ENCODE measurements around the gene NT5M.

The NT5M gene

GRCh38 chr17:17355426-17355825, 52.3 kb downstream of the NT5M start:
- DNase-seq: no peak

GRCh38 chr17:17356149-17356930, 53.2 kb downstream of the NT5M start:
- DNase-seq: peak; percentile 93

GRCh38 chr17:17356931-17357270, 53.7 kb downstream of the NT5M start:
- no peak for DNase-seq

GRCh38 chr17:17358060-17358751, 55.0 kb downstream of the NT5M start:
- DNase-seq: no peak

GRCh38 chr17:17358866-17359265, 55.7 kb downstream of the NT5M start:
- DNase-seq: no peak

GRCh38 chr17:17359271-17359670, 56.1 kb downstream of the NT5M start:
- no peak for DNase-seq

- no peak for DNase-seq
Measured at GRCh38 chr17:17360087-17360730, 57.0 kb downstream of the NT5M start.

- no peak for DNase-seq
Measured at GRCh38 chr17:17361543-17361866, 58.3 kb downstream of the NT5M start.

- DNase-seq: no peak
Measured at GRCh38 chr17:17361867-17362539, 58.8 kb downstream of the NT5M start.

- no peak for DNase-seq
Measured at GRCh38 chr17:17362540-17362930, 59.4 kb downstream of the NT5M start.

- no peak for DNase-seq
Measured at GRCh38 chr17:17363638-17364337, 60.6 kb downstream of the NT5M start.

- DNase-seq: no peak
Measured at GRCh38 chr17:17364338-17364667, 61.1 kb downstream of the NT5M start.

- no peak for DNase-seq
Measured at GRCh38 chr17:17365476-17366110, 62.4 kb downstream of the NT5M start.

- no peak for DNase-seq
Measured at GRCh38 chr17:17366235-17366634, 63.1 kb downstream of the NT5M start.

GRCh38 chr17:17366941-17367875, 64.0 kb downstream of the NT5M start:
- no peak for DNase-seq

- no peak for DNase-seq
Measured at GRCh38 chr17:17367931-17368330, 64.8 kb downstream of the NT5M start.

GRCh38 chr17:17370711-17371110, 67.5 kb downstream of the NT5M start:
- DNase-seq: no peak

GRCh38 chr17:17372856-17373520, 69.8 kb downstream of the NT5M start:
- no peak for DNase-seq

- DNase-seq: no peak
Measured at GRCh38 chr17:17375841-17376240, 72.7 kb downstream of the NT5M start.

GRCh38 chr17:17376362-17376761, 73.2 kb downstream of the NT5M start:
- no peak for DNase-seq
